IMR-90 (cell line): ENCODE results near the gene SUPT16H. TPM values are rescaled to one million over a fixed set of nuclear protein-coding genes. Genes with fewer than 3 reads are reported as not detected.

ENCODE experiments used
- ATAC-seq: fragments of 200-7000 bp; cut with Tn5 transposase; 2 replicates; pipeline ENCODE4 v1.9.1; 2020; ENCODE audit warnings: low read depth, mild to moderate bottlenecking, moderate library complexity
- BruUV-seq: library from RNA; stranded (reverse); fragments of 400-500 nt; replicated peaks from 2 replicates; lab custom pipeline; 2021; lab: Mats Ljungman, UMichigan
- CTCF ChIA-PET: fragments of 300-600 bp; formaldehyde crosslinking; extraction: SDS; loops from one replicate; lab custom pipeline; 2021; ENCODE audit warnings: antibody characterized with exemption; lab: Yijun Ruan, JAX
- POLR2A ChIA-PET: fragments of 300-600 bp; sonication (Branson Sonifier 250); formaldehyde crosslinking; loops from one replicate; lab custom pipeline; 2022; ENCODE audit warnings: antibody characterized with exemption; ENCODE audit not compliant: unreplicated experiment; lab: Charles Lee
- DNase-seq: peaks from one replicate; pipeline ENCODE4 v3.0.0; 2013
- H2AFZ ChIP-seq: replicated peaks from 2 replicates; pipeline ENCODE3; 2013; ENCODE audit warnings: low read length, mild to moderate bottlenecking; ENCODE audit not compliant: poor library complexity
- H2AK5ac ChIP-seq: 2 replicates; pipeline ENCODE4 v1.6.1; 2013; ENCODE audit warnings: low read depth, low read length, inconsistent platforms
- H2AK9ac ChIP-seq: replicated peaks from 2 replicates; pipeline ENCODE3; 2013; ENCODE audit warnings: mild to moderate bottlenecking, low read depth, low read length, moderate library complexity; ENCODE audit not compliant: poor library complexity
- H2BK120ac ChIP-seq: 2 replicates; pipeline ENCODE4 v1.6.1; 2013; ENCODE audit warnings: low read depth, low read length, inconsistent platforms
- H2BK15ac ChIP-seq: 3 replicates; pipeline ENCODE4 v1.6.1; 2013; ENCODE audit warnings: low read depth, low read length, inconsistent platforms
- H2BK20ac ChIP-seq: 2 replicates; pipeline ENCODE4 v1.6.1; 2013; ENCODE audit warnings: low read depth, mild to moderate bottlenecking, inconsistent platforms, low read length, moderate library complexity
- H2BK5ac ChIP-seq: 2 replicates; pipeline ENCODE4 v1.6.1; 2013; ENCODE audit warnings: mild to moderate bottlenecking, low read depth, low read length, inconsistent platforms; ENCODE audit not compliant: poor library complexity, severe bottlenecking
- H3K14ac ChIP-seq: replicated peaks from 2 replicates; pipeline ENCODE4 v1.6.1; 2013; ENCODE audit warnings: low read depth, low read length, inconsistent platforms
- H3K18ac ChIP-seq: 2 replicates; pipeline ENCODE4 v1.6.1; 2013; ENCODE audit warnings: low read depth, low read length, control low read depth
- H3K23ac ChIP-seq: 2 replicates; pipeline ENCODE4 v1.6.1; 2013; ENCODE audit warnings: low read depth, low read length, inconsistent platforms
- H3K27ac ChIP-seq: 2 replicates; pipeline ENCODE4 v1.5.1; 2013; ENCODE audit warnings: mild to moderate bottlenecking, control low read depth, low read length; ENCODE audit not compliant: insufficient read depth
- H3K27me3 ChIP-seq: 2 replicates; pipeline ENCODE4 v1.6.1; 2013; ENCODE audit warnings: low read length; ENCODE audit not compliant: control insufficient read depth, insufficient read depth
- H3K36me3 ChIP-seq: 2 replicates; pipeline ENCODE4 v1.6.1; 2013; ENCODE audit warnings: low read length, mixed read lengths; ENCODE audit not compliant: control insufficient read depth, insufficient read depth
- H3K4ac ChIP-seq: 2 replicates; pipeline ENCODE4 v1.6.1; 2013; ENCODE audit warnings: low read depth, low read length, inconsistent platforms
- H3K4me1 ChIP-seq: 2 replicates; pipeline ENCODE4 v1.6.1; 2013; ENCODE audit warnings: low read length, mixed read lengths; ENCODE audit not compliant: control insufficient read depth, insufficient read depth
- H3K4me2 ChIP-seq: 2 replicates; pipeline ENCODE4 v1.6.1; 2013; ENCODE audit warnings: low read depth, mild to moderate bottlenecking, control low read depth, low read length, moderate library complexity
- H3K4me3 ChIP-seq: 2 replicates; pipeline ENCODE4 v1.5.1; 2013; ENCODE audit warnings: low read depth, mild to moderate bottlenecking, control low read depth, low read length, moderate library complexity; ENCODE audit not compliant: insufficient read depth
- H3K56ac ChIP-seq: 2 replicates; pipeline ENCODE4 v1.6.1; 2013; ENCODE audit warnings: low read length, inconsistent platforms; ENCODE audit not compliant: insufficient read depth; ENCODE audit errors: extremely low read depth
- H3K79me1 ChIP-seq, 2 experiments: 2 replicates each; pipeline ENCODE4 v1.6.1; 2013; ENCODE audit warnings: low read length in 2 of 2, inconsistent platforms in 1 of 2, low read depth in 1 of 2
- H3K9ac ChIP-seq: 2 replicates; pipeline ENCODE4 v1.6.1; 2013; ENCODE audit warnings: low read depth, low read length, control low read depth
- H3K9me1 ChIP-seq: 2 replicates; pipeline ENCODE4 v1.6.1; 2013; ENCODE audit warnings: low read length, inconsistent platforms; ENCODE audit not compliant: insufficient read depth
- H3K9me3 ChIP-seq: 2 replicates; pipeline ENCODE4 v1.6.1; 2013; ENCODE audit warnings: low read length; ENCODE audit not compliant: control insufficient read depth, insufficient read depth
- H4K20me1 ChIP-seq: 2 replicates; pipeline ENCODE4 v1.6.1; 2013; ENCODE audit warnings: low read length, inconsistent platforms; ENCODE audit not compliant: insufficient read depth
- H4K5ac ChIP-seq: 2 replicates; pipeline ENCODE4 v1.6.1; 2013; ENCODE audit warnings: mild to moderate bottlenecking, low read depth, low read length, control low read depth
- H4K8ac ChIP-seq, 2 experiments: 2 replicates each; pipeline ENCODE4 v1.6.1; 2013; ENCODE audit warnings: low read depth in 2 of 2, low read length in 2 of 2, control low read depth in 1 of 2, inconsistent platforms in 1 of 2
- H4K91ac ChIP-seq: 2 replicates; pipeline ENCODE4 v1.6.1; 2013; ENCODE audit warnings: low read depth, low read length, inconsistent platforms; ENCODE audit not compliant: insufficient read depth
- CEBPB ChIP-seq: IDR thresholded peaks from 2 replicates; pipeline ENCODE4 v1.6.1; 2012; ENCODE audit warnings: low read depth, low read length, improper control_type of control experiment
- CHD1 ChIP-seq: IDR thresholded peaks from 2 replicates; pipeline ENCODE4 v1.6.1; 2012; ENCODE audit warnings: low read depth, low read length, improper control_type of control experiment
- CTCF ChIP-seq: conservative IDR thresholded peaks from 2 replicates; pipeline ENCODE4 v1.5.1; 2012; ENCODE audit warnings: mild to moderate bottlenecking, low read depth, low read length, improper control_type of control experiment
- ELK1 ChIP-seq: fragments of 150-350 bp; IDR thresholded peaks from 2 replicates; pipeline ENCODE4 v1.6.1; 2016; ENCODE audit warnings: low read depth, mild to moderate bottlenecking, low read length, moderate library complexity, borderline replicate concordance
- FOS ChIP-seq: fragments of 150-350 bp; IDR thresholded peaks from 2 replicates; pipeline ENCODE4 v1.6.1; 2016; ENCODE audit warnings: low read depth, low read length
- MAFK ChIP-seq: IDR thresholded peaks from 2 replicates; pipeline ENCODE4 v1.6.1; 2012; ENCODE audit warnings: low read depth, low read length, improper control_type of control experiment
- MAZ ChIP-seq: IDR thresholded peaks from 2 replicates; pipeline ENCODE4 v1.6.1; 2012; ENCODE audit warnings: low read depth, mild to moderate bottlenecking, low read length, improper control_type of control experiment, moderate library complexity, borderline replicate concordance
- MXI1 ChIP-seq: IDR thresholded peaks from 2 replicates; pipeline ENCODE4 v1.6.1; 2012; ENCODE audit warnings: low read depth, mild to moderate bottlenecking, low read length, moderate library complexity, borderline replicate concordance
- POLR2A ChIP-seq: IDR thresholded peaks from 2 replicates; pipeline ENCODE4 v1.6.1; 2012; ENCODE audit warnings: mild to moderate bottlenecking, low read depth, low read length
- RAD21 ChIP-seq: IDR thresholded peaks from 2 replicates; pipeline ENCODE4 v1.6.1; 2012; ENCODE audit warnings: low read length, improper control_type of control experiment
- RCOR1 ChIP-seq: IDR thresholded peaks from 2 replicates; pipeline ENCODE4 v1.6.1; 2012; ENCODE audit warnings: mild to moderate bottlenecking, low read length, improper control_type of control experiment; ENCODE audit not compliant: insufficient replicate concordance
- RFX5 ChIP-seq: IDR thresholded peaks from 2 replicates; pipeline ENCODE4 v1.8.0; 2012; ENCODE audit warnings: low read depth, mild to moderate bottlenecking, low read length, moderate library complexity
- WGBS, 2 experiments: methylation state at CpG; one replicate each; pipeline versions ENCODE4 v1.1.5 to v1.1.7; 2013; ENCODE audit warnings: missing lambda C conversion rate in 2 of 2; ENCODE audit not compliant: insufficient read length in 1 of 2; ENCODE audit errors: extremely low coverage in 2 of 2; 5-methylcytosine and 5-hydroxymethylcytosine counted together
- dilution Hi-C: fragments of 300-500 bp; cut with HindIII; formaldehyde crosslinking; loops from one replicate; pipeline ENCODE4 v1.14.3; 2018; ENCODE audit warnings: low sequenced_read_pairs; ENCODE audit not compliant: unreplicated experiment
- in situ Hi-C: fragments of 300-500 bp; cut with MboI; formaldehyde crosslinking; loops from 3 replicates; pipeline ENCODE4 v1.14.3; 2019; ENCODE audit warnings: low sequenced_read_pairs, inconsistent platforms, mixed read lengths
- intact Hi-C: fragments of 100-400 bp; cut with micrococcal nuclease; formaldehyde crosslinking; loops from 2 replicates; pipeline ENCODE4 v1.10.0; 2022
- polyA plus RNA-seq, 3 experiments: library from polyadenylated mRNA; depleted of rRNA; stranded (reverse); fragments of >200 nt; gene quantifications; 2 replicates each; pipeline ENCODE4 v1.2.3, GENCODE V29; 2012; ENCODE audit warnings: low replicate concordance in 1 of 3
- total RNA-seq: library from RNA; depleted of rRNA; stranded (reverse); fragments of >200 nt; gene quantifications from 2 replicates; pipeline ENCODE4 v1.2.3, GENCODE V29; 2012
- TF ChIP-seq, protein P1 (sequence below): fragments of 150-350 bp; IDR thresholded peaks from 2 replicates; pipeline ENCODE4 v1.6.1; 2017; ENCODE audit warnings: mild to moderate bottlenecking, antibody characterized with exemption, low read length, low read depth

The SUPT16H gene
- total and polyA plus RNA-seq, 2 of the 4 experiments (the other 2 are of a cell fraction), result 50.6 to 103 TPM

DNA sequence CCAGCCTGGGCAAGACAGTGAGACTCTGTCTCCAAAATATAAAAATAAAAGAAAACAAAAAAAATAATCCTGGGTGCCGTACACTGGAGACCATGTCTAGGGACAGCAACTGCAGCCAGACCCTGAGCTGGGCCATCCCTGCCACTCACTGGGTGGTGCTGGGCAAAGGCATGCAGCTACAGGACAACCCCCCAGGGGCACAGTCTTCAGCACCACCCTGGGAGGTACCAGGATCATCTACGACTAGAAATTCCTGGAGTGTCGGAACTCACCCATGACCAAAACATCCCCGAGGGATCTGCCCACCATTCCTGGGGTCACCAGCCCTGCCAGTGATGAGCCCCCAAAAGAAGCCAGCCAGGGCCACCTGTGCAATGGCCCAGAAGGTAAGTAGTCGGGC lies 35.7 kb upstream of the SUPT16H start:
- ChIA-PET POLR2A (no interaction called here), CTCF (no interaction called here)
- Histone ChIP-seq H3K56ac (no peak overlapping the region), H2BK15ac (no peak overlapping the region), H3K27me3 (no peaks in the 10 kb centered on the region), H4K91ac (no peak overlapping the region), H3K9me1 (no peaks in the 10 kb centered on the region), H2AFZ (no peak overlapping the region), H2BK120ac (no peak overlapping the region), H2BK20ac (no peak overlapping the region), H3K14ac (no peak overlapping the region), H3K4me2 (no peak overlapping the region), H3K36me3 (peaks cover 50% of the 10 kb centered on the region), H2BK5ac (no peak overlapping the region), H4K5ac (no peak overlapping the region), H3K9ac (no peak overlapping the region), H2AK5ac (no peak overlapping the region), H3K4me3 (no peak overlapping the region), H4K8ac (no peak overlapping the region), H3K79me1 (peaks cover 4% of the 10 kb centered on the region in 2 experiments; a peak in 2 of 4 replicates), H3K4ac (no peak overlapping the region), H4K20me1 (no peaks in the 10 kb centered on the region), H2AK9ac (no peak overlapping the region), H3K18ac (no peak overlapping the region), H3K23ac (no peak overlapping the region), H3K4me1 (no peaks in the 10 kb centered on the region), H3K9me3 (no peaks in the 10 kb centered on the region), H3K27ac (no peak overlapping the region)
- intact Hi-C loops (no loop called here), in situ Hi-C loops (loop anchor here (25.0 kb wide), 1 partner anchor 1057 kb away; no protein-coding TSS in a partner anchor), dilution Hi-C loops (no loop called here)
- TF ChIP-seq CEBPB (no peak), RFX5 (no peak), ELK1 (no peak), CTCF (no peak), RAD21 (no peak), MXI1 (no peak), RCOR1 (no peak), CHD1 (no peak), FOS (no peak), POLR2A (no peak), MAFK (no peak), MAZ (no peak)
- TF ChIP-seq, protein P1, sequence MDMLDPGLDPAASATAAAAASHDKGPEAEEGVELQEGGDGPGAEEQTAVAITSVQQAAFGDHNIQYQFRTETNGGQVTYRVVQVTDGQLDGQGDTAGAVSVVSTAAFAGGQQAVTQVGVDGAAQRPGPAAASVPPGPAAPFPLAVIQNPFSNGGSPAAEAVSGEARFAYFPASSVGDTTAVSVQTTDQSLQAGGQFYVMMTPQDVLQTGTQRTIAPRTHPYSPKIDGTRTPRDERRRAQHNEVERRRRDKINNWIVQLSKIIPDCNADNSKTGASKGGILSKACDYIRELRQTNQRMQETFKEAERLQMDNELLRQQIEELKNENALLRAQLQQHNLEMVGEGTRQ, result no peak
- WGBS, 2 experiments, result no CpG with 5 or more reads among the region's 5 CpGs
- DNase-seq (no peak), ATAC-seq (no peak)
- no TSS peak for BruUV-seq
